Measurements from ENCODE around the gene ADAM11. TPM values are rescaled to one million over a fixed set of nuclear protein-coding genes. Genes with fewer than 3 reads are reported as not detected.
A peak's percentile ranks its signal among the peaks of the same experiment; 100 is the strongest.

The ADAM11 gene
- total RNA-seq, 2 donors from 2014 or later = 0.42 TPM

GRCh38 chr17:44778656-44779210 lies 19.9 kb downstream of the ADAM11 start:
- peak overlapping the region; percentile 29 for H3K4me3 ChIP-seq
- peak overlapping the region in 1 of 2 donors; percentile 34 for H3K9ac ChIP-seq (ENCODE audit: low read depth in 2 of 2, low read length in 2 of 2)
- H3K27me3 ChIP-seq = no peaks in the 10 kb centered on the region
- no peaks in the 10 kb centered on the region for H3K9me3 ChIP-seq
- H3K36me3 ChIP-seq = no peaks in the 10 kb centered on the region
- no peak for DNase-seq
- H3K4me1 ChIP-seq = no peaks in the 10 kb centered on the region
- H3K27ac ChIP-seq = no peak overlapping the region
- intact Hi-C loops (cut with DNase I) = loop anchor here (10.0 kb wide), 1 partner anchor 246 kb away; no protein-coding TSS in a partner anchor
- no peak for TF ChIP-seq CTCF (IDR thresholded peaks at IDR 0.05)

GRCh38 chr17:44779211-44780025 lies 20.6 kb downstream of the ADAM11 start:
- Histone ChIP-seq H3K27ac (no peak overlapping the region), H3K27me3 (no peaks in the 10 kb centered on the region), H3K4me3 (peak overlapping the region; percentile 29), H3K9me3 (no peaks in the 10 kb centered on the region), H3K9ac (ENCODE audit: low read depth in 2 of 2, low read length in 2 of 2) (peak overlapping the region; percentile 34 to 68), H3K4me1 (no peaks in the 10 kb centered on the region), H3K36me3 (no peaks in the 10 kb centered on the region)
- intact Hi-C loops (cut with DNase I) = loop anchor here (2.0 to 10.0 kb wide), 2 partner anchors 85 to 245 kb away; no protein-coding TSS in a partner anchor
- peak; percentile 80 for TF ChIP-seq CTCF (IDR thresholded peaks at IDR 0.05)
- DNase-seq = peak; percentile 82

- no peak overlapping the region for H3K9ac ChIP-seq (ENCODE audit: low read depth in 2 of 2, low read length in 2 of 2)
- no peaks in the 10 kb centered on the region for H3K27me3 ChIP-seq
- intact Hi-C loops (cut with DNase I) = loop anchor here (2.0 kb wide), 1 partner anchor 85 kb away; no protein-coding TSS in a partner anchor
- no peak overlapping the region for H3K27ac ChIP-seq
- no peak for DNase-seq
- H3K9me3 ChIP-seq = no peaks in the 10 kb centered on the region
- H3K4me3 ChIP-seq = no peak overlapping the region
- no peaks in the 10 kb centered on the region for H3K4me1 ChIP-seq
- no peaks in the 10 kb centered on the region for H3K36me3 ChIP-seq
- TF ChIP-seq CTCF (IDR thresholded peaks at IDR 0.05) = no peak
These were observed 21.4 kb downstream of the ADAM11 start for GRCh38 chr17:44780161-44780560.

GRCh38 chr17:44780845-44781480 lies 22.2 kb downstream of the ADAM11 start:
- Histone ChIP-seq H3K9me3 (no peaks in the 10 kb centered on the region), H3K27me3 (no peaks in the 10 kb centered on the region), H3K27ac (no peak overlapping the region), H3K9ac (ENCODE audit: low read depth in 2 of 2, low read length in 2 of 2) (no peak overlapping the region), H3K36me3 (no peaks in the 10 kb centered on the region), H3K4me3 (no peak overlapping the region), H3K4me1 (no peaks in the 10 kb centered on the region)
- TF ChIP-seq CTCF (IDR thresholded peaks at IDR 0.05) = no peak
- DNase-seq = no peak
- intact Hi-C loops (cut with DNase I) = loop anchor here (2.0 kb wide), 1 partner anchor 84 kb away; no protein-coding TSS in a partner anchor

GRCh38 chr17:44781551-44782325 lies 22.9 kb downstream of the ADAM11 start:
- Histone ChIP-seq H3K4me1 (no peaks in the 10 kb centered on the region), H3K9ac (ENCODE audit: low read depth in 2 of 2, low read length in 2 of 2) (no peak overlapping the region), H3K4me3 (no peak overlapping the region), H3K27me3 (no peaks in the 10 kb centered on the region), H3K9me3 (no peaks in the 10 kb centered on the region), H3K27ac (no peak overlapping the region), H3K36me3 (no peaks in the 10 kb centered on the region)
- no peak for TF ChIP-seq CTCF (IDR thresholded peaks at IDR 0.05)
- DNase-seq = no peak
- intact Hi-C loops (cut with DNase I) = loop anchor here (2.0 kb wide), 1 partner anchor 83 kb away; no protein-coding TSS in a partner anchor

Measured in colonic mucosa (tissue), 4 donors.